ENCODE measurements around the gene SLC35E1.
A peak's percentile ranks its signal among the peaks of the same experiment; 100 is the strongest.
"Not testable (repeated sequence)": the region's sequence is repeated elsewhere in the genome, so short reads cannot be mapped to it uniquely, and the experiment has no call there.

The SLC35E1 gene

DNA sequence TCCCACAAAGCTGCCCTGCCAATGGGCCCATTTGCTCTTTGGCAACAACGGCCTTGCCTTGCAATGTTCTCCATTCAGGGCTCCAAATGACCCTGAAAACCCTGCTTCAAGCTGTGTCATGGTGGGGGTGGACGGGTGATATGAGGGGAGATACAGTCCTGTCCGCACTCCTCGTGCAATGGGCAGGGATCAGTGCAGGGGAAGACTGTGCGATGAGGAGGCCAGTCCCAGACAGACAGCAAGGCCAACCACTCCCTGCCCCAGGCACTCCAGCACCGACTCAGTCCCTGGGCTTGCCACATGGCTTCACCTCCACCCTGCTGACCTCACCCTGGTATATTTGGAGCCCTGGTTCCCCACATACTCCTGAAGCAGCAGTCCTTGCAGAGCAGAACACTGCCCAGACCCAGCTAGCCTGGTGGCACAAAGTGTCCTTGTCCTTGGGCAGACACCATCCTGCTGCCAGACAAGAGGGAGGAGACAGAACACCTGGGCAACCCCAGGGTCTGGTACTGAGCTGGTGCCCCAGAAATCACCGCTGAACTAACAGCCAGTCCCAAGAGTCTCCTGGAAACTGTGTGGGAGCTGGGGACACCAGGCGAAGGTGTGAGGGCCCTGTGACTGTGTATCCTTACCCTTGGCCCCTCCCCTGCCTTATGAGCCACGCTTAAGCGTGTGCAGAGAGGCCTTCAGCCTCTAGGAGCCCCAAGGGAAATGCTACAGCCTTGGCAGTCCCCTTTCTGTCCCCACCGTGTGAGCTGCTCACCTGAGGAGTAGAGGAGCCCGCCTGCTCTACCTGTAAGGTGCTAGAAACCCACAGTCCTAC is 9.1 kb upstream of the SLC35E1 start:
- DNase-seq, result no peak

DNA sequence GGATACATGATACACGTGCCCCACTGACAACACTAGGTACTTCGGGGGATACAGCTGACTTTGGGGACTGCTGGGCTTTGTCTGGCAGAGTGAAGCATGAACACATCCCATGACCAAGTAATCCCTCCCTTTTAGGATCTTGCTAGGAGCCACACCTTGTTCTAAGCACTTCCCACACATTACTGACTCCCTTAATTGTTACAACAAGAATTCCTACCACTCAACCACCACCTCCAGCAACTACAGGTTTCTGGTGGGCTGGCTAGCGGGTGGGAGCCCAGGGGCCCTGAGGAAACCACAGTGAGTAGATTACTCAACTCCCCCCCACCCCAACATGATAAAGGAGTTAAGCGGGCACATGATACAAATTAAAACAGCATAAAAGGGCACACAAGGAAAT is 7.2 kb upstream of the SLC35E1 start:
- DNase-seq, result no peak

- no peak for DNase-seq
Observed at GRCh38 chr19:16577531-16577985, 5.3 kb upstream of the SLC35E1 start.

DNA sequence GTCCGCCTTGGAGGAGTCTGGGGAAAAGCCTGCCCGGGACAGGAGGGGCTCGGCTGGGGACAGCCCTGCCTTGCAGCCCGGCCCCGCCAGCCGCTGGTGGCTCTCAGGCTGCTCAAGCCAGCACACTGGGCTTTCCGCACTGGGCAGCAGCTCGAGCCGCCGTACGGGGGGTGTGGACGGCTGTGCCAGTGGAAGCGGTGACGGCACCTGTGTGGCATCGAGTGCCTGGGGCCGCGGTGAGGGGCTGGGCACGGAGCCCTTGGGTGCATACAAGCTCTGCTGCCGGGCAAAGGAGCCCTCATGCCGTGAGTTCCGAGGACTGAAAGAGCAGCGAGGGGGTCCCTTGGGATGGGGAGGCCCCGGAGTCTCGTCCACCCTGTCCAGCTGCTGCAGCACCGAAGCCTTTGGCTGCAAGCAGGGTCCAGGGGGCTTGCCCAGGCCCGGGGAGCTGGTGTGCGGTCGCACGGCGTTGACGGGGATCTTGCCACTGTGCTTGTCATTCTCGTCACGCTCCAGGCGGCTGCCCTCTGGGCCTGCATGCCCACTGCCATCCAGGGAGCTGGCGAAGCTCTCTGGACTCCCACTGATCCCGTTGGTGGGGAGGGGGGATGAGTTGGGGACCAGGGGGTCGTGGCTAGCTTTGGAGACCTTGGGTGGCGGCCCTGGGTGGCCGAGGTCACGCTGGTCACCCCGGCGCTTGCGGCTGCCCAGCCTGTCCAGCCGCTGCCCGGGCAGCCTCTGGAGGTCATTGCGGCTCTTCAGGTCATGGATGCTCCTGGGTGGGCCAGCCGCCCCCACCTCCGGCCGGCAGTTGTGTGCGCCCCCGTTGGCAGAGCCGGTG is 4.7 kb upstream of the SLC35E1 start:
- DNase-seq, result no peak

GRCh38 chr19:16575861-16576689 is 3.9 kb upstream of the SLC35E1 start:
- no peak for DNase-seq

- no peak for DNase-seq
Observed at GRCh38 chr19:16575282-16575681, 3.1 kb upstream of the SLC35E1 start.

GRCh38 chr19:16573925-16574324 is 1.7 kb upstream of the SLC35E1 start:
- no peak for DNase-seq

DNA sequence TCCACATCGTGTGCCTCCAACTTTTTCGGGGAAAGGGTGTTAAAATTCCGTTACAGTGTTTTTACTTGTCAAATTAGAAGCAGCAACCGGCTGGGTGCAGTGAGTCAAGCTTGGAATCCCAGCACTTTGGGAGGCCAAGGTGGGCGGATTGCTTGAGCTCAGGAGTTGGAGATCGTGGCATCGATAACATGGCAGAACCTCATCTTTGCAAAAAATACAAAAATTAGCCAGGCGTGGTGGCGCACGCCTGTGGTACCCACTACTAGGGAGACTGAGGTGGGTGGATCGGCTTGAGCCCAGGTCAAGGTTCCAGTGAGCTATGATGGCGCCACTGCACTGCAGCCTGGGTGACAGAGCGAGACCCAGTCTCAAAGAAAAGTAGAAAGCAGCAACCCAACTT is 1.1 kb upstream of the SLC35E1 start:
- no peak for DNase-seq

DNA sequence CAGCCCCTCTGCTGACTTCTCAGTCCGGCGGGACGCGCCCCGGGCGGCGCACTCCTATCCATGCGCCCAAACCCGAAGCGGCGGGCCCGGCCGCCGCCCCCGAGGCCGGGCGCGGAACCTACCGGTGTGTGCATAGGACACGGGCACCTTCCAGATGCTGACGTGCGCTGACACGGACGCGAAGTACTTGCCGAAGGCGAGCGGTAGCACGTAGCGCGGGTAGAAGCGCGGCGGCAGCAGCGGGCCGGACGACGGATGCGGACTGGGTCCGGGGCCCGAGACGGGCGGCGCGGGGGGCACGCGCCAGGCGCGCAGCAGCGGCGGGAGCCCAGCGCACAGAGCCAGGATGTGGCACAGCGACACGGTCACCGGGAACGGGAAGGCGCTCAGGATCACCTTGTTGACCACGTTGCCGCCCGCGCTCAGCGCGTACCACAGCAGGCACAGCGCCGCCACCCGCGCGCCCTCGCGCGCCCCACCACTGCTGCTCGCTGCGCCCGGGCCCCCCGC is 338 bp downstream of the SLC35E1 start:
- no peak for DNase-seq

- DNase-seq, result peak; percentile 33
Observed at GRCh38 chr19:16571283-16571682, 932 bp downstream of the SLC35E1 start.

GRCh38 chr19:16569609-16570320 is 2.5 kb downstream of the SLC35E1 start:
- DNase-seq, result no peak

DNA sequence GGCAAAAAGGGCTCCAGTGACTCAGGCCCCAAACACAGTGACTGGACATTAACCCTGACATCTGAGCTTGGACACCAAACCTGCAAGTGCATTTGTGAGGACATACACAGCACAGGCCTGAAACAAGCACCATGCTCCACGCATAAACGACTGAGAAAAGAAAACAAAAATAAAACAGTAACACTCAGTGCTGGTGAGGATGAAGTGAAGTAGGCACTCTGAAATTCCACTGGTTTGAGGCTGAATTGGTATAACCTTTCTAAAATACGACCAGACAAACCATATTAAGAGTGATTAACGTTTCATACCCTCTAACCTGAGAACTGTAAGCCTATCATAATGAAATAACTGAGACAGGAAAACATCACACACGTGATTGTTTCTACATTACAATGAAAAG is 5.5 kb downstream of the SLC35E1 start:
- DNase-seq, result no peak

DNA sequence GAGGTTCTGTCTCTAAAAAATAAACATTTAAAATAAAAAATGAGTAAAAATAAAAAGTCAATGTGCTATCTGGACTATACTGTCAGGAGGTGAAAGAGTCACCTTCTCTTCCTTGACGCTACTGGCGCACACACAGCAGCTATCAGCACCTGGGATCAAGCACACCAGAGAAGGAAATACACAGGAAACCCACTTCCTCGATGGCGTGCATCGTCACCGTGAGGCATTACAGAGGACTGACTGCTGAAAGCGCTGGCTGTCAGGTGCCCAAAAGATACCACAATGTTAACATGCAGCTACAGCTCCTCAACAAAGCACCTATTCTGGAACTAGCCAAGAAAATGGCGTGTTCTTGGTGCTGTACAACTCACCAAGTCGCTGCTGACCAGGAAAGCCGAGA is 6.1 kb downstream of the SLC35E1 start:
- no peak for DNase-seq

- no peak for DNase-seq
Observed at GRCh38 chr19:16564842-16565241, 7.4 kb downstream of the SLC35E1 start.

GRCh38 chr19:16562608-16563025 is 9.6 kb downstream of the SLC35E1 start:
- no peak for DNase-seq

GRCh38 chr19:16561382-16561781 is 10.8 kb downstream of the SLC35E1 start:
- DNase-seq, result no peak

GRCh38 chr19:16559780-16560276 is 12.4 kb downstream of the SLC35E1 start:
- no peak for DNase-seq

DNA sequence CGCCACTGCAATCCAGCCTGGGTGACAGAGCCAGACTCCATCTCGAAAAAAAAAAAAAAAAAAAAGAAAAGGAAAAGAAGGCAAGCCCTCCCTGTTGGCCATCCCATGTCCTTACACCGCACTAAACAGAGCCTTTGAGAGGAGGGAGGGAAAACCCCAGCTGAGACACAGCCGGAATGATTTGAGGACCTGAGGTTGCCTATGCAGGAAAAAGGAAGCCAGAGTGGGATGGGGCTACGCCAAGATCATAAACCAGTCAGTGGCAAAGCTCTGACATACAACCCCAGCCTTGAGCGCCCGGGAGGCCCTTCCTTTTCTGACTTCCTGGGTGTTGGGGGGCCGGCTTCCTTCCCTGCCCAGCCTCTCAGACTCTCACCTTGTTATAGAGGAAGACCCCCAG is 17.4 kb downstream of the SLC35E1 start:
- DNase-seq, result no peak

DNA sequence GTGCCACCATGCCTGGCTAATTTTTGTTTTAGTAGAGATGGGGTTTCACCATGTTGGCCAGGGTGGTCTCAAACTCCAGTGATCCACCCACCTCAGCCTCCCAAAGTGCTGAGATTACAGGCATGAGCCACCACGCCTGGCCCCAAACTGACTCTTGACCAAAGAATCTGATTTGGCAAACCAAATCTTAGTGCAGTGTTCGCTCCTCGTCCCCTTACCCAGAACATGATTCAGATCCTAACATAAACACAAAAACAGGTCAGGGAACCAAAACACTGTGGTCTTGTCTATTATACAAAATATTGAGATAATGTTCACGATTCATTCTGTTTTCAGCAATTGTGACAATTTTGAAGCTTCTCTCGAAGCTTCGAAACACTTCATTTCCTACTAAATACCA is 20.3 kb downstream of the SLC35E1 start:
- not testable (repeated sequence) for DNase-seq

DNA sequence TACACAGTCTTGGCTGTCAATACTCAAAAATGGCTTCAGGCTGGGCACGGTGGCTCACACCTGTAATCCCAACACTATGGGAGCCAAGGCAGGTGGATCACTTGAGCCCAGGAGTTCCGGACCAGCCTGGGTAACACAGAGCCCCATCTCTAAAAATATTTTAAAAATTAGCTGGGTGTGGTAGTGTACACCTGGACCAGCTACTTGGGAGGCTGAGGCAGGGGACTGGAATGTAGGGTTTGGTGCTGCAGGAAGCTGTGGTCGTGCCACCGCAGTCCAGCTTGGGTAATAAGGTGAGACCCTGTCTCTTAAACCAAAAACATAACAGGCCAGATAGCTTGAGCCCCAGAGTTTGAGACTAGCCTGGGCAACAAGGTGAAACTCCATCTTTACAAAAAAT is 23.3 kb downstream of the SLC35E1 start:
- no peak for DNase-seq

DNA sequence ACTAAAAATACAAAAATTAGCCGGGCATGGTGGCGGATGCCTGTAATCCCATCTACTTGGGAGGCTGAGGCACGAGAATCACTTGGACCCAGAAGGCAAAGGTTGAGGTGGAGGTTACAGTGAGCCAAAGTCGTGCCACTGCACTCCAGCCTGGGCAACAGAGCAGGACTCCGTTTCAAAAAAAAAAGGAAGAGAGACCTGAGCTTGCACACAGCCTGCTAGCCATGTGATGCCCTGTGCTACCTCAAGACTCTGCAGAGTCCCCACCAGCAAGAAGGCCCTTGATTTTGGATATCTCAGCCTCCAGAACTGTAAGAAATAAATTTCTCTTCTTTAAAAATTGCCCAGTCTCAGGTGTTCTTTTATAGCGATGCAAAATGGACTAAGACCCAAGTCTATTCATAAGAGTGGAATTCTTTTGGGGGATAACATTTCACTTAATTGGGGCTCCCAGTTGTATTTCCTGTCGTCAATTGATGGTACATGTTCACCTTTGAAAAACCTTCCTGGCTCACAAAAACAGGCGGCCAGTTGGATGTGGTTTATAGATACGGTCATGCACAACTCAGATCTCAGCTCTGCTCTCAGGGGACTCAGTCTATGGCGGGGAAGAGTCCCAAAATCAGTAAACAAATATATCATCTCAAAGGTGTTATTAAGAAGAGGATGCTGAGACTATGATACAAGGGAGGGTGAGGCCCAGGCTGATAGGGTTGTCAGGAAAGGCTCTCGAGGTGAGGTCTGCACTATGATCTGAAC is 27.6 kb downstream of the SLC35E1 start:
- DNase-seq, result no peak

Data from fibroblast of skin of right biceps (primary cell).